ENCODE measurements around the gene TTBK1.

GRCh38 chr6:43217351-43217750, 25.9 kb upstream of the TTBK1 start:
- TF ChIP-seq POLR2A (IDR thresholded peaks at IDR 0.05) (no peak), CTCF (IDR thresholded peaks at IDR 0.05) (no peak)
